HG03575 (cell line): ENCODE measurements around the gene LRRC52.

Experiments used
- ATAC-seq: cut with Tn5 transposase; IDR thresholded peaks from one replicate; pipeline ENCODE4 v1.9.1; 2021; ENCODE audit not compliant: unreplicated experiment, insufficient number of reproducible peaks, low FRiP score; ENCODE audit errors: extremely low read depth

LRRC52 gene

GRCh38 chr1:165533254-165533653 lies 10.5 kb upstream of the LRRC52 start:
- ATAC-seq = no peak

- no peak for ATAC-seq
These were observed 7.8 kb upstream of the LRRC52 start for GRCh38 chr1:165536016-165536415.

- ATAC-seq = no peak
These were observed 6.3 kb upstream of the LRRC52 start for GRCh38 chr1:165537356-165538109.

GRCh38 chr1:165539306-165539705 lies 4.5 kb upstream of the LRRC52 start:
- ATAC-seq = no peak

- ATAC-seq = no peak
These were observed 3.9 kb upstream of the LRRC52 start for GRCh38 chr1:165539908-165540307.

- no peak for ATAC-seq
These were observed 1.7 kb upstream of the LRRC52 start for GRCh38 chr1:165542015-165542631.

- ATAC-seq = no peak
These were observed 1.2 kb upstream of the LRRC52 start for GRCh38 chr1:165542647-165543046.

- no peak for ATAC-seq
These were observed 1.2 kb downstream of the LRRC52 start for GRCh38 chr1:165544996-165545395.

- ATAC-seq = no peak
These were observed 2.2 kb downstream of the LRRC52 start for GRCh38 chr1:165545974-165546373.

GRCh38 chr1:165549973-165550372 lies 6.2 kb downstream of the LRRC52 start:
- no peak for ATAC-seq

GRCh38 chr1:165551469-165551868 lies 7.7 kb downstream of the LRRC52 start:
- no peak for ATAC-seq

GRCh38 chr1:165560883-165561656 lies 17.3 kb downstream of the LRRC52 start:
- ATAC-seq = no peak

- ATAC-seq = no peak
These were observed 18.8 kb downstream of the LRRC52 start for GRCh38 chr1:165562571-165562970.

GRCh38 chr1:165563551-165563950 lies 19.8 kb downstream of the LRRC52 start:
- ATAC-seq = no peak

GRCh38 chr1:165564561-165564960 lies 20.8 kb downstream of the LRRC52 start:
- ATAC-seq = no peak

- ATAC-seq = no peak
These were observed 22.1 kb downstream of the LRRC52 start for GRCh38 chr1:165565751-165566490.

GRCh38 chr1:165570078-165570477 lies 26.3 kb downstream of the LRRC52 start:
- no peak for ATAC-seq

- ATAC-seq = no peak
These were observed 30.0 kb downstream of the LRRC52 start for GRCh38 chr1:165573787-165574186.

- no peak for ATAC-seq
These were observed 30.5 kb downstream of the LRRC52 start for GRCh38 chr1:165574295-165574694.
